HG03045 (cell line): ENCODE results near the gene NBEA.
A peak's percentile ranks its signal among the peaks of the same experiment; 100 is the strongest.

Source experiments
- ATAC-seq: cut with Tn5 transposase; IDR thresholded peaks from one replicate; pipeline ENCODE4 v1.9.1; 2021; ENCODE audit warnings: mild to moderate bottlenecking, moderate library complexity; ENCODE audit not compliant: unreplicated experiment

Gene NBEA

GRCh38 chr13:35697186-35697730, 755.2 kb downstream of the NBEA start:
- no peak for ATAC-seq

GRCh38 chr13:35698911-35699576, 757.0 kb downstream of the NBEA start:
- no peak for ATAC-seq

- no peak for ATAC-seq
These were observed 757.9 kb downstream of the NBEA start for GRCh38 chr13:35699825-35700510.

- no peak for ATAC-seq
These were observed 758.6 kb downstream of the NBEA start for GRCh38 chr13:35700671-35701070.

- no peak for ATAC-seq
These were observed 760.2 kb downstream of the NBEA start for GRCh38 chr13:35702316-35702715.

- ATAC-seq, result no peak
These were observed 761.0 kb downstream of the NBEA start for GRCh38 chr13:35703061-35703460.

- ATAC-seq, result no peak
These were observed 762.3 kb downstream of the NBEA start for GRCh38 chr13:35704331-35704730.

GRCh38 chr13:35706281-35706680, 764.2 kb downstream of the NBEA start:
- no peak for ATAC-seq

- no peak for ATAC-seq
These were observed 764.7 kb downstream of the NBEA start for GRCh38 chr13:35706721-35707120.

GRCh38 chr13:35711909-35712308, 769.8 kb downstream of the NBEA start:
- no peak for ATAC-seq

- no peak for ATAC-seq
These were observed 771.1 kb downstream of the NBEA start for GRCh38 chr13:35712907-35713761.

GRCh38 chr13:35714121-35714520, 772.1 kb downstream of the NBEA start:
- no peak for ATAC-seq

GRCh38 chr13:35714588-35715377, 772.7 kb downstream of the NBEA start:
- no peak for ATAC-seq

- ATAC-seq, result no peak
These were observed 774.1 kb downstream of the NBEA start for GRCh38 chr13:35716186-35716585.

- no peak for ATAC-seq
These were observed 774.7 kb downstream of the NBEA start for GRCh38 chr13:35716729-35717128.

GRCh38 chr13:35718084-35718483, 776.0 kb downstream of the NBEA start:
- ATAC-seq, result no peak

- no peak for ATAC-seq
These were observed 778.2 kb downstream of the NBEA start for GRCh38 chr13:35720290-35720689.

- ATAC-seq, result peak; percentile 48
These were observed 778.9 kb downstream of the NBEA start for GRCh38 chr13:35720690-35721554.
